ENCODE measurements around the gene ZBTB33.

- no peak for TF ChIP-seq CTCF (IDR thresholded peaks at IDR 0.05; ENCODE audit: borderline replicate concordance, extremely low read depth, low read length, poor library complexity, severe bottlenecking)
- no peak for TF ChIP-seq EZH2 (IDR thresholded peaks at IDR 0.05; ENCODE audit: borderline replicate concordance, low read depth, low read length, severe bottlenecking)
Measured at GRCh38 chrX:120253784-120254183, 3.2 kb downstream of the ZBTB33 start.
